Measurements from ENCODE around the gene GPR150. TPM values are rescaled to one million over a fixed set of nuclear protein-coding genes. Genes with fewer than 3 reads are reported as not detected.

The GPR150 gene
- under 0.01 TPM in 1 of 2 replicates, not detected in the other for total RNA-seq

GRCh38 chr5:95620030-95620869 is at the start of gene GPR150:
TSS of gene GPR150 (plus strand) at chr5:95620087. CDS start at chr5:95620276, 189 bp downstream.

GRCh38 chr5:95646569-95647431 is 26.9 kb downstream of the GPR150 start, which contains the start of gene RFESD:
TSS of gene RFESD (plus strand) at chr5:95646777. CDS start at chr5:95652272, 5,495 bp downstream.

Other genes starting within 250 kb of the GPR150 start
- not detected in 2 replicates for gene FAM81B, start 228.7 kb upstream of the GPR150 start, total RNA-seq
- 159 and 165 TPM in 2 replicates for gene SKIC3, start 65.1 kb upstream of the GPR150 start, total RNA-seq
- 10.4 and 10.5 TPM in 2 replicates for gene ARSK, start 65.0 kb upstream of the GPR150 start, total RNA-seq
- gene RFESD, start 26.7 kb downstream of the GPR150 start, total RNA-seq = 3.4 and 4.1 TPM in 2 replicates
- 0.11 and 1.7 TPM in 2 replicates for gene SPATA9, start 62.9 kb downstream of the GPR150 start, total RNA-seq
- 279 and 344 TPM in 2 replicates for gene RHOBTB3, start 111.2 kb downstream of the GPR150 start, total RNA-seq
- 141 and 196 TPM in 2 replicates for gene GLRX, start 202.6 kb downstream of the GPR150 start, total RNA-seq